HG03135 (cell line): ENCODE measurements around the gene CPSF7.
"Not testable (repeated sequence)": the region's sequence is repeated elsewhere in the genome, so short reads cannot be mapped to it uniquely, and the experiment has no call there.

Experiments used
- ATAC-seq: cut with Tn5 transposase; IDR thresholded peaks from one replicate; pipeline ENCODE4 v1.9.1; 2021; ENCODE audit warnings: mild to moderate bottlenecking, moderate library complexity; ENCODE audit not compliant: unreplicated experiment

CPSF7 gene

GRCh38 chr11:61429691-61430582 lies at the start of gene CPSF7, which contains the start of gene SDHAF2:
CPSF7 (minus strand) TSS chr11:61429975; CDS start chr11:61429235, 740 bp downstream.
SDHAF2 (plus strand) TSS chr11:61430124; CDS start chr11:61430147, 23 bp downstream.
- ATAC-seq = peak; percentile 91

- no peak for ATAC-seq
These were observed 48.0 kb upstream of the CPSF7 start for GRCh38 chr11:61477727-61478148.

GRCh38 chr11:61477126-61477525 lies 47.4 kb upstream of the CPSF7 start:
- ATAC-seq = no peak

DNA sequence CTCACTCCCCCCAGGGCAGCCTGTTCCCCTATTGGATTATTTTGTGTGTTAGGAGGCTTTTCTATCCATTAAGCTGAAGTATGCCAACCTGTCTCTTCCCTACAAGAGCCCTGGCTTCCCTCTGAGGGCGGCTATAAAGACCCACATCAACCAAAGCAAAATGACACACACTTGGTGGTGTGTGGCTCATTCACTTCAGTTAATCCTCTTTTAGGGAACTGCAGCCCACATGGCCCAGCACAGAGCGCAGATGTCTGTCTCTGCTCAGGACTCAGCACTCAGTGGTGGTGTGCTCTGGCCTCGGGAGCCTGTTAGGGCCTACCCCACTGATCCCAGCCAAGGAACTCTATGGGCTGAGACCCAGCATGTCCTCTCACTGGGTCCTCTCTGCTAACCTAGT lies 46.6 kb upstream of the CPSF7 start:
- ATAC-seq = no peak

DNA sequence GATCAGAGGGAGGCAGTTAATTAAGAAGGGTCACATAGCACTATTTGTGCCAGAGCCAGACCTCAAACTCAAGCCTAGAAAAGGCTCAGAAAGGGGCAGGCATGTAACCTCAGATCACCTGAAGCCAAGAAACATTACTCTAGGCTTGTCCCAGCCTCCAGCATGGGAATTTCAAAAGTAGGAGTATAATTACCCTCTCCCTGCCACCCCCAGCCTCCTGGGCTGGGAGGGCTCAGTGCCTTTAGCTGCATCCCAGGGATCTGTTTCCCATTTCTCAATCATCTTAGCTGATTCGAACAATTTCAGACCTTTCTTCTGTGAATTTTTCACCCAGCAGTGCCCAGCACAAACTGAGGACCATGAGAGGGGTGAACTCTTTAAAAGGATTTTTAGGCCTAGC lies 45.7 kb upstream of the CPSF7 start:
- ATAC-seq = no peak

DNA sequence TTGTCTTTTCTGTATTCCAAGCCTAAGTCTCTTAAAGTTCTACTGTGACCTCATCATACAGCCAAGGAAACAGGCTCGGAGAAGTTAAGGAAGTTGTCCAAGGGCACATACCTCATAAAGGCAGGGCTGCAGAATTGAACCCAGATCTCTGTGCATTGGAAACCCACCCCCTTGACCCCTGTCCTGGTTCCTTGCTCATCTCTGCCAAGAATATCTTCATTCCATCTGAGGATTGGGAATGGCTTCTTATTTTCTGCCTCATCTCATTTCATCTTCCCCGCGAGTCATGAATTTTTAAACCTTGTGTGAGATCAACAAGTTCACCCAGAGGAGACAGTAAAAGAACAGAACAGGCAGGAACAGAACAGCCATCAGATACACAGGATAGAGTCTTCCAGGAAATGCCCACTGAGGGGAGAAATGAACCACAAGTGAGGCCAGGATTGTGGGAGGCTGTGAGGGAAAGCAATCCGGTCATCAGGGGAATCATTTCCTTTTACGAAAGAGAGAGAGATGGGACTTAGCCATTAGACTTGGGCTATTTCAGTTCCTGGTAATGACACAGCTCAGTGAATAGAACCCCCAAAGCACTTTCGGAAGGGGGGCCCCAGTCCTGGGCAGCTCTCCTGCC lies 44.4 kb upstream of the CPSF7 start:
- no peak for ATAC-seq

GRCh38 chr11:61473370-61474012 lies 43.7 kb upstream of the CPSF7 start:
- no peak for ATAC-seq

GRCh38 chr11:61472868-61473267 lies 43.1 kb upstream of the CPSF7 start:
- ATAC-seq = no peak

DNA sequence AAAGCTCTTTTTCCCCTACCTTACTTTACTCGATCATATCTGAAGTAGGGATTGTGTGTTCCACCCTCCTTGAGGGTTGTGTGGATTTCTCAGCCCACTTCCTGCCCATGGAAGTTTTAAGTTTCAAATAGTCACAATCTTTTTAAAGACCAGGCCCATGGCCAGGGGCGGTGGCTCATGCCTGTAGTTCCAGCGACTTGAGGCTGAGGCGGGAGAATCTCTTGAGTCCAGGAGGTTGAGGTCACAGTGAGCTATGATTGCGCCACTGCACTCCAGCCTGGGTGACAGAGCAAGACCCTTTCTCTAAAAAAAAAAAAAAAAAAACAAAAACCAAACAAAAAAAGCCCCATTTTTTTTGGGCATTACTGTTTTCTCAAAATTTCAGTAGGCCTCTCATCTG lies 42.5 kb upstream of the CPSF7 start:
- no peak for ATAC-seq

GRCh38 chr11:61468002-61468401 lies 38.2 kb upstream of the CPSF7 start:
- no peak for ATAC-seq

- ATAC-seq = not testable (repeated sequence)
These were observed 37.8 kb upstream of the CPSF7 start for GRCh38 chr11:61467602-61468001.

- no peak for ATAC-seq
These were observed 31.2 kb upstream of the CPSF7 start for GRCh38 chr11:61460986-61461385.

DNA sequence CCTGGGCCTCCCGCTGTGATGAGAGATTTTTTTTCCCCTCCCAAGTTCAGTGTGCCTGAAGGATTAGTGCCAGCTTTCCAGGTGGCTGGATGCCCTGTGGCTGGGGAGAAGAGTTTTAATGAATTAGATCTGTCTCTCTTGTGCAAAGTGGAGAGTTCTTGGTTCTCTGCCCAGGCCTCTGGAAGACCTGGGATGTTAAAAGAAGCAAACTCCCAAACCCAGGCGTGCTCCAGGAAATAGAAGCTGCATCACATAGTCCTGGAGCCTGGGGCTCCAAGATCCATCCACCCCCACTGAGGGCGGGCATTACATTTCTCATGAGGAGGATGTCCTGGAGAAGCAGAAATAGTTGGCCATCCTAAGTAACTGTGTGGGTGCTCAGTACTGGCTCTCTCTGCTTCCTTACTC lies 30.7 kb upstream of the CPSF7 start:
- ATAC-seq = no peak

- ATAC-seq = no peak
These were observed 24.7 kb upstream of the CPSF7 start for GRCh38 chr11:61454520-61454919.

GRCh38 chr11:61453695-61454094 lies 23.9 kb upstream of the CPSF7 start:
- no peak for ATAC-seq

DNA sequence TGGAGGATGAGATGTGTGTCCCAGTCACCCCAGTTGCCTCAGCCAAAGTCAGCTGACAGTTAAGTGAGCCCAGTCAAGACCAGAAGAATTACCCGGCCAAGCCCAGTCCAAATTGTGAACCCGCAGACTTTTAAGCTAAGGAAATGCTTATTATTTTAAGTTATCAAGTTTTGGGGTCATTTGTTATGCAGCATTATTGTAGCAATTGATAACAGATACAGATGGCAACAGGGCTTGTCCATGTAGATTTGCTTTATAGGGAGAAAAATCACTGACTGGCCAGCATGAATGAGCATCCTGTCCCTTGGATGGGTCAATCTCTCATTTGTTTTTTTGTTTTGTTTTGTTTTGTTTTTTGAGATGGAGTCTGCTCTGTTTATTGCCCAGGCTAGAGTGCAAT lies 23.1 kb upstream of the CPSF7 start:
- ATAC-seq = no peak

- ATAC-seq = no peak
These were observed 18.8 kb upstream of the CPSF7 start for GRCh38 chr11:61448552-61448927.

GRCh38 chr11:61447601-61448551 lies 18.1 kb upstream of the CPSF7 start:
- ATAC-seq = no peak

DNA sequence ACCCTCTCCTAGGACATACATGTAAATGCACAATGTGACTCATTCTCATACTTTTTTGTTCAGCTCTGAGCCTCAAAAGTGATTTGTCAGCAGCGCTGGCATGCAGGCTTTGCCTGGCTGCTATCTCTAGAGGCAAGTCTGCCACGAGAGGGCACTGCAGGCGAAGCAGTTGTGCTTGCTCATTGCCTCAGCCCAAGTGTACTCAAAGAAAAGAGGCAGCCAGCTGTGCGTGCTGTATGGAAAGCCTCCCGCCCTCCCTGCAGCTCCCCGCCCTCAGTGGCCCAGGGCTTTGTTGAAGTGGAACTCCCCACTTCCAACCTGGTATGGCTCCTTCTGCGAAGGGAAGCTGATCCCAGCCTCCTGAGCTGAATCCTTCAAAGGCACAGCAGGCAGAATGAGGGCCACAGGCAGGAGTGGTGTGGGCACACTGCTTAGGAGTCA lies 16.5 kb upstream of the CPSF7 start:
- ATAC-seq = peak; percentile 63

DNA sequence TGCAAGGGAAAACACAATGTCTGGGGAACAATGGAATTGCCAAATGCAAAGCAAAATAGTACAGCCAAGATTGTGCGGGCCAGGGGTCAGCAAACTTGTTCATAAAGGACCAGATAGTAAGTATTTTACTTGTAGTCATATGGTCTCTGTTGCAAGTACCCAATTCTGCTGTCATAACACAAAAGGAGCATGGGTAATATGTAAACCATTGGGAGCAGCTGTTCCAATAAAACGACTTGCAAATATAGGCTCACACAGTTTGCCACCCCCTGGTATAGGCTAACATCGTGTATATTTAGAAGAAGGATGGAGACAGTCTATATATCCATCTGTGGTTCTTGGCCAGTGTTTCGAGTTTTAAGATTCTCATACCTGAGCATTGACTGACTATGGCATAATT lies 15.7 kb upstream of the CPSF7 start:
- ATAC-seq = no peak

- no peak for ATAC-seq
These were observed 12.8 kb upstream of the CPSF7 start for GRCh38 chr11:61442616-61443015.
